ENCODE measurements around the gene NALCN.

NALCN gene

DNA sequence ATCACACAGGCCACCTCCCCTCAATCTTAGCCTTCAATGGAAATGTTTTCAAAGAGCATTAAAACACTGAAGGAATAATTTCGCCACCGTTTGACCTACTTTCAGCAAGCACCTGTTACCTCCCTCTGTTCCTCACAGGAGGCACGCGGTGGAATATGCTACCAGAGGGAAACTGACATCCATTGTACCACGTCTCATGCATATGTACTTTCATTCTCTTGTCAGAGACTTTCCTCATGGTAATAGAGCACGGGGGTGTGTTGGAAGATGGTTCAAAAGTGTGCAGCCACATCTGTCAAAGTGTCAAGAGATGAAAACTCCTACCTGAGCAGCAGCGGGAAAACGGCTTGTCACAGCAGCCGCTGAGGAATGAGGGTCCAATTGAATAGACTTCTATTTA is 143.4 kb downstream of the NALCN start:
- Histone ChIP-seq H3K36me3 (replicated peaks) (no peaks in the 10 kb centered on the region), H3K27ac (no peak overlapping the region), H3K4me3 (ENCODE audit: low read depth, low read length) (no peak overlapping the region), H3K27me3 (replicated peaks) (no peaks in the 10 kb centered on the region)
- no peak for TF ChIP-seq CTCF (IDR thresholded peaks at IDR 0.05; ENCODE audit: low read depth, low read length, missing control alignments)
- in situ Hi-C loops (cut with HindIII; ENCODE audit: low pct_ligation_motif_present, low sequenced_read_pairs) = no loop called here
- DNase-seq = no peak

- Histone ChIP-seq H3K36me3 (replicated peaks) (no peaks in the 10 kb centered on the region), H3K27ac (no peak overlapping the region), H3K4me3 (ENCODE audit: low read depth, low read length) (no peak overlapping the region), H3K27me3 (replicated peaks) (no peaks in the 10 kb centered on the region)
- in situ Hi-C loops (cut with HindIII; ENCODE audit: low pct_ligation_motif_present, low sequenced_read_pairs) = no loop called here
- DNase-seq = no peak
- TF ChIP-seq CTCF (IDR thresholded peaks at IDR 0.05; ENCODE audit: low read depth, low read length, missing control alignments) = no peak
Measured at GRCh38 chr13:101271681-101272245, 144.5 kb downstream of the NALCN start.

DNA sequence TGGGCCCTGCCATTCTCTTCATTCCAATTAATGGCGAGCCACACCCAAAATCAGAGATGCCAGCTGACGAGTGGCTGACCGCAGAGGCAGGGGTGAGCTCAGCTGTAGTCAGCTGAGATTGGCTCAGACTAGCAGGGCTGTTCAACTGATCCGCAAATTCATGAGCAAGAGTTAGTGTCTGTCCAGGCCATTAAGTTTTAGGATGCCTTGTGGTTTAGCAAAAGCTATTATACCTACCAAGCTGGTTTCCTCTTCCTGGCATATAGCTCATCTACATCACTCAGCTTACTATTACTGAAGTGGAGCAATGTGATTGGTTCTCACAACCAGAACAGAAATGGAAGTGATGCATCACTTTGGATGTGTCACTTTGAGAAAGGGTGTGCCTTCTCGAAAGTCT is 148.7 kb downstream of the NALCN start:
- in situ Hi-C loops (cut with HindIII; ENCODE audit: low pct_ligation_motif_present, low sequenced_read_pairs) = no loop called here
- TF ChIP-seq CTCF (IDR thresholded peaks at IDR 0.05; ENCODE audit: low read depth, low read length, missing control alignments) = no peak
- Histone ChIP-seq H3K36me3 (replicated peaks) (no peaks in the 10 kb centered on the region), H3K4me3 (ENCODE audit: low read depth, low read length) (no peak overlapping the region), H3K27ac (no peak overlapping the region), H3K27me3 (replicated peaks) (no peaks in the 10 kb centered on the region)
- DNase-seq = no peak

- H3K27ac ChIP-seq = no peak overlapping the region
- no peak overlapping the region for H3K4me3 ChIP-seq (ENCODE audit: low read depth, low read length)
- H3K27me3 ChIP-seq (replicated peaks) = no peaks in the 10 kb centered on the region
- in situ Hi-C loops (cut with HindIII; ENCODE audit: low pct_ligation_motif_present, low sequenced_read_pairs) = no loop called here
- TF ChIP-seq CTCF (IDR thresholded peaks at IDR 0.05; ENCODE audit: low read depth, low read length, missing control alignments) = no peak
- no peak for DNase-seq
- no peaks in the 10 kb centered on the region for H3K36me3 ChIP-seq (replicated peaks)
Measured at GRCh38 chr13:101265934-101266333, 150.4 kb downstream of the NALCN start.

DNA sequence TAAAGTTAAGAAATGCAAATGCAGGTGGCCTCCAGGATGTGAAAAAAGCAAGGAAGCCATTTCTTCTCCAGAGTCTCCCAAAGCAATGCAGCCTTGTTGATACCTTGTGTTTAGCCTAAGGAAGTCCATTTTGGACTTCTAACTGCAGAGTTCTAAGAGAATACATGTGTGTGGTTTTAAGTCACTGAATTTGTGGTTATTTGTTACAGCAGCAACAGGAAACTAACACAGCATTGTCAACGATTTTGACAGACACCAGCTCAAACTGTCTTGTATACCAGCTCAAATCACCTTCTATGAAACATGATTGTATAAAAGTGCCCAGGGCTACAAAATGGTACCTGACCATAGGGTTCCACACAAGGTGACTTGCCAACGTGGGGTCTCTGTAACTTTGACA is 151.4 kb downstream of the NALCN start:
- no peak overlapping the region for H3K27ac ChIP-seq
- H3K4me3 ChIP-seq (ENCODE audit: low read depth, low read length) = no peak overlapping the region
- H3K27me3 ChIP-seq (replicated peaks) = no peaks in the 10 kb centered on the region
- TF ChIP-seq CTCF (IDR thresholded peaks at IDR 0.05; ENCODE audit: low read depth, low read length, missing control alignments) = no peak
- in situ Hi-C loops (cut with HindIII; ENCODE audit: low pct_ligation_motif_present, low sequenced_read_pairs) = no loop called here
- no peaks in the 10 kb centered on the region for H3K36me3 ChIP-seq (replicated peaks)
- DNase-seq = no peak

DNA sequence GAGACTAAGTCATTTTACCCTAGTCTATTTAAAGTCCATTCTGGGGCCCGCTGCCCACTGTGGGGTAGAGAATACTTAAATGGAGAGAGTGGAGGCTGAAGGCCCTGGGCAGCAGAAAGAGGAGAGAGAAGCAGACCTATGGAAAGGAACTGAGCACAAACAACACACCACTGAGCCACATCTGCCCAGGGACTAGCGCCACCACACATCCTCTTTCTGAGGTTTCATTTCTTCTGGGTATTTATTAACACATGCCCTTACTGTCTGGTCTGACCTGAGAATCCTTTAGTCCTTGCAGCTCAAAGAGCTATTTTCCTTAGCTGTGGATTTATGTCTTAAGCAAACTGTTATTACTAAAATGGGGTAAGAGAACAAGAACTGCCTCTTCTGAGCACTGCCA is 154.0 kb downstream of the NALCN start:
- Histone ChIP-seq H3K4me3 (ENCODE audit: low read depth, low read length) (no peak overlapping the region), H3K27ac (no peak overlapping the region), H3K36me3 (replicated peaks) (no peaks in the 10 kb centered on the region), H3K27me3 (replicated peaks) (no peaks in the 10 kb centered on the region)
- TF ChIP-seq CTCF (IDR thresholded peaks at IDR 0.05; ENCODE audit: low read depth, low read length, missing control alignments) = no peak
- no peak for DNase-seq
- in situ Hi-C loops (cut with HindIII; ENCODE audit: low pct_ligation_motif_present, low sequenced_read_pairs) = no loop called here

Data from brain microvascular endothelial cell (primary cell).